GM23338 (cell line): ENCODE measurements around the gene FHL1.

Source experiments
- EZH2phosphoT487 ChIP-seq: fragments of 200-600 bp; sonication (generic); IDR thresholded peaks from one replicate; pipeline ENCODE4 v1.8.1; 2018; ENCODE audit warnings: antibody characterized with exemption; ENCODE audit not compliant: unreplicated experiment
- POLR2AphosphoS5 ChIP-seq: IDR thresholded peaks from 2 replicates; pipeline ENCODE4 v1.6.1; 2016; ENCODE audit warnings: antibody characterized with exemption, low read depth

DNA sequence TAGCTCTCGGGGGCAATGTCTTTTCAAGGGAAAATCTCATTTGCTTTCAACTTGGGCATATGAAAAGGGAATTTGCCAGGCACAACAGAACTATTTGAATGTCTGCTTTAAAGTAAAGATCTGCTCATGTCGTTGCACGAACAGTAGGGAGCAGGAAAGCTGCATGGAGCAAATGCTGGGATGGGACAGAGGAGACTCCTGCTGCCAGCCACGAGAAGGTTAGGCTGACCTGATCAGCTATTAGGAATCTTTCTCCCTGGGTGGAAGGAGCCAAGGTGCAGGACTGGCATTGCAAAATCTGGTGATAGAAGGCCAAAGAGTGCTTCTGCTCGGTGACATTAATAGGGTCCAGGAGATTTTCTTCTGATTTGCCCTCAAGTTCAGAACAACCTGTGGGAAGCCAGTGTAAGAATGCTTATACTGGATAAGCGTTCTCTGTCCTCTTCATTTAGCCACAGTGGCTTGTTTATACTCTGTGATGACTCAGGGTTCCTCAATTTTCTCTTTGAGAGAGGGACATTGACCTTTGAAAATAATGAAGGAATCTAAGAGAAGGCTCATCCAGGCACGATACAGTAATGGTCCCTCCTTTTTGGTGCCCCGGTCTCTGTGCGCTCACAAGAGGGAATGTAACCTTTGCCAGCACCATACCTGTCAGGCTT, 22.9 kb downstream of the FHL1 start:
- TF ChIP-seq POLR2AphosphoS5 (no peak), EZH2phosphoT487 (no peak)
